HUDEP-2 (cell line): ENCODE measurements around the gene HES5.

Experiments
- DNase-seq, 76 experiments: peaks; one replicate each; lab custom pipeline; 2025; ENCODE audit not compliant: unreplicated experiment in 76 of 76; lab: John Stamatoyannopoulos, UW

Gene HES5

DNA sequence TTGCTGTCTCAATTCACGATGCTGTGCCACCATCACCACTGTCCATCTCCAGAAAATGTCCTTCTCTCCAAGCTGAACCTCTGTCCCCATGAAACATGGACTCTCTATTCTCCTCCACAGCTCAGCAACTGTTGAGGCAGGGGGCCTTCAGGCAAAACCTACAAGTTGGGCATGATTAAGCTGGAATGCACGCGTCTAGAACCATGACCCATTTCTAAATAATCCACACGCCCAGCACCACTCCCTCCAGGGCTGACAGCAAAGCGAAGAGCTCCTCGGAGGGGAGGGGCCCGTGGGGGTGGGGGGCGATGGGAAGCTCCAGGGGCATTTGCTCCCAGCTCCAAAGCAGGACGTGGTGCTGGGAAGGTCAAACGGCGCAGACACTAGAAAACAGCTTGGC lies 3.3 kb upstream of the HES5 start:
- DNase-seq = no peak

DNA sequence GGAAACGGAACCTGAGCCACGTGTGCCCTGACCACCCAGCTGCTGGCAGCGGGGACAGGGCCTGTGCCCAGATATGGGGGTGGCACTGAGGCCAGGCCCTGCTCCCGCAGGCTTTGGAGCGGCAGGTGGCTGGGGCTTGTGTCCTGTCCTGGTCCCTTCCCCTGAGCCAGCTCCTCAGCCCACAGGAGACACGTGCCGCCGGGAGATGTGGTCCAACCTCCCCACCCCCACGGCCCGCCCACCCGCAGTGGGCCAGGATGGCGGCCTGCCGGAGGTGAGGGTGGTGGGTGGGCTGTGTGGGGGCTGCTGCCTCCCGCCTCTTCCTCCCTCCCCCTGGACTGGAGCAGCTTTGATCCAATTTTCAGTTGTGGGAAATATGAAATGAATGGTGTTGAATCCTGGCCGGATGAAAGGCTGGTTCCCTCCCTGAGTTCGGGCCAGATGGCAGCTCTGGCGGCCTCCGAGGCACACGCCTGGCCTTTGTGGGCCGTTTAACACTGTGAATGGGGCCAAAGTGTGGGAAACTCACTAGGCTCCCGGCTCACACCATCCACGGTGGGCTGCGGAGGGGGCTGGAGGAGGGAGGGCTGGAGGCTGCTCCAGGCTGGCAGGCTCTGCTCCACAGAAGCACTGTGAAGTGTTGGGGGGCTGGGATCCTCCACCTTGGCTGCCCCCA lies 2.6 kb upstream of the HES5 start:
- no peak for DNase-seq

DNA sequence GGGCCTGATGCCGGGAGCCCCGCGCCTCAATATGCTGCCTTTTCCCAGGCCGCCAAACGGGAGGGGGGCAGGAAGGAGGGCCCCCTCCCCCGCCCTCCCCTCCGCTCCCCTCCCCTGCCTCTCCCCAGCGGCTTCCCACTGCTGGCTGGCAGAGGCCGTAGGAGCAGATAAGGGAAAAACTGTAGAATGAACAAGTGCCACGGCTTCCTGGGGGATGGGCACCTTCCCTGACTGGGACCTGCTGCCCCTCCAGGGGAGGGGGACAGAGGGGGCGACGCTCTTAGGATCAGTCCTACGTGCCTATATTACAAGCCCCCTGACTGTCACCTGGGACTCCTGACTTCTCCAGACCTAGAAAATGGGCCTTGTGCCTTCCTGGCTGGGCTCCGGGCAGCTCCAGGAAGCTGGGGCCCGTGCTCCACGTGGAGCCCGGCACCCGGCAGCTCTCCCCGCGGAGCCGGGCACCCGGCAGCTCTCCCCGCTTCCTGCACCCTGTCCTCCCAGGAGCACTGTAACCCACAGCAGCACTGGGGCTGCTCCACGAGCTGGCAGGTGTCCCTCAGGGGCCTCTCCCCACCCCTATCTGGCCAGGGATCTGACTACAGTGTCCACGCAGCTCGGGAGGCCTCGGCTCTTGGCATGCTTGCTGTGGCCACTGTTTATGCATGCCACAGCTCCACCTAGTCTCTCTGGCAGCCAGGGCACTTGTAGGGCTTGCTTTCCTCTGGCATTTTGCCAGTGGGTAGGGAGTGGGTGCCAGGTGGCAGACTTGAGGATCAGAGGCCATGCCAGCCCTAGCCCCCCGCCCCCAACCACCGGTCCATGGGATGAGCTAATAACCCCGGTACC lies 674 bp upstream of the HES5 start:
- DNase-seq = peak in 68 of 76 experiments; percentile 18 to 76 (median 55)

DNA sequence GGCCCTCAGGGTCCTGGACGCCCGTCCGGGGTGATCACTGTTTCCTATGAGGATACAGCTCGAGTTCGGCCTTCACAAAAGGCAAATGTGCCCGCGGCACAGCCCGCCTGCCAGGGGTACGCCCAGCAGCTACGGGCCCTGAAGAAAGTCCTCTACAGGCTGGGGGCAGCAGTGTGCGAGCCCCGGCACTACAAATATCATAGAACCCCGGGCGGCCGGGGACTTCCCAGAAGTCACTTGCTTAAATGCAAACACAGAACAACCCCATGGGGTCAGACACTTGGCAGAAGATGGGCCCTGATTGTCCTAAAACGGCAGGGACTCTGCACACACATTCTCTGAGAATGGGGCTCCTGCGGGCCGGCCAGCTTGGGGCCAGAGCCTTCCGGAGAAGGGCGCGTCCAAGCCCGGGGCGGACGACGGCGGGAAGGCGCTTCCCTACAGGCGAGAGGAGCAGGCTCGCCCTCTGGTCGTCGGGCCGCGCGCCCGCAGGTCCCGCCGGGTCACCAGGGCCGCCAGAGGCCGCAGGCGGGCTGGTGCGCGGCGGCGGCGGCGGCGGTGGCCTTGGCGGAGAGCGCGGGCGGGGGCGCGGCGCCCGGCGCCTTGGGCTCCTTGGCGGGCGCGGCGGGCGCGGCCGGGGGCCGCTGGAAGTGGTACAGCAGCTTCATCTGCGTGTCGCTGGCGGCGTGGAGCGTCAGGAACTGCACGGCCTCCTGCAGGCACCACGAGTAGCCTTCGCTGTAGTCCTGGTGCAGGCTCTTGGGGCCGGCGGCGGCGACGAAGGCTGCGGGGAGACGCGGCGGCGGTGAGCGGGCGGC lies 888 bp downstream of the HES5 start:
- peak in 61 of 76 experiments; percentile 19 to 75 (median 50) for DNase-seq

DNA sequence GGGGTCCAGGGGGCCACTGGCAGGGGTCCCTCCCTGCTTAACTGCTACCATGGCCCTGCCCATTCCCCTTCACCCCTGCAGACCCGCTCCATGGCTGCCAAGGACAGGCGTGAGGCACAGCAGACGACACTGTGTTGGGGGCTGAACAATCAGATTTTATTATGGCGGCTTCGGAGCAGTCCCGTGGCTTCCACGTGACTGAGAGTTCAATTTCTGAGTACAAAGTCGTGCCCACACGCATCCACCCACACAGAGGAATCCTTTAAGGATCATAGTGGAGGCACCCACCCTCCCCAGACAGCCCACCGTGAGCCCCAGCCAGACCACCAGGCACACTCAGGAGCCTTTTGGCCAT lies 1.5 kb downstream of the HES5 start:
- peak in 17 of 76 experiments; percentile 21 to 65 (median 43) for DNase-seq

DNA sequence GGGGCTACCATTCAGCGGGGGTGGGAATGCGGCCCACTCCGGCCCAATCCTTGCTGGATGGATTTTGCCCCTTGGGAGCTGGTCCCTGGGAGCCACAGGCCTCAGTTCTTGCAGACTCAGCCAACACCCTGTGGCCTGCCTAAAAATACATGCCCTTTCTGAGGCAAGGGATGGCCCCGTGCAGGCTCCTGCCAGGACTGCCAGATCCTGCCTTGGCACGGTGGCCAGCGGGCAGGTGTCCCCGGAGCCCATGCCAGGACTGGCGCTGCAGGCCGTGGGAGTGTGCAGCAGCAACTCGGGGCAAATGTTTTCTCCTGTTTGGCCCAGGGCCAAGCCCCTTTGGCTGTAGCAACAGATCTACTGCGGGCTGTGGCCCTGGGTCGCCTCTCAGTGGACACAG lies 2.0 kb downstream of the HES5 start:
- peak in 1 of 76 experiments; percentile 16 for DNase-seq

DNA sequence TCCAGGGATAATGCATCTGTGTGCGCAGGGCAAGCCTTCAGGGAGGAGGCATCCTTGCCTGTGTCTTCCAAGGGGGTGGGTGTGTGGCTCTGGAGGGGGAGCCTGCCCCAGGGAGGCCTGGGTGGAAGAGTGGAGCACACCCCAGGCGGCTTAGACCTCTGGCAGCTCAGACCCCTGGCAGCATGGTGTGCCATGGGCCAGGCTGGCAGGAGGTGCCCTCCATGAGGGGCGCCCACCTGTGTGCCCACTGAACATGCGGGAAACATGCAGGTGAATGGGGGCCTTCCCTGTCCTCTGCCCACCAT lies 2.6 kb downstream of the HES5 start:
- DNase-seq = no peak

DNA sequence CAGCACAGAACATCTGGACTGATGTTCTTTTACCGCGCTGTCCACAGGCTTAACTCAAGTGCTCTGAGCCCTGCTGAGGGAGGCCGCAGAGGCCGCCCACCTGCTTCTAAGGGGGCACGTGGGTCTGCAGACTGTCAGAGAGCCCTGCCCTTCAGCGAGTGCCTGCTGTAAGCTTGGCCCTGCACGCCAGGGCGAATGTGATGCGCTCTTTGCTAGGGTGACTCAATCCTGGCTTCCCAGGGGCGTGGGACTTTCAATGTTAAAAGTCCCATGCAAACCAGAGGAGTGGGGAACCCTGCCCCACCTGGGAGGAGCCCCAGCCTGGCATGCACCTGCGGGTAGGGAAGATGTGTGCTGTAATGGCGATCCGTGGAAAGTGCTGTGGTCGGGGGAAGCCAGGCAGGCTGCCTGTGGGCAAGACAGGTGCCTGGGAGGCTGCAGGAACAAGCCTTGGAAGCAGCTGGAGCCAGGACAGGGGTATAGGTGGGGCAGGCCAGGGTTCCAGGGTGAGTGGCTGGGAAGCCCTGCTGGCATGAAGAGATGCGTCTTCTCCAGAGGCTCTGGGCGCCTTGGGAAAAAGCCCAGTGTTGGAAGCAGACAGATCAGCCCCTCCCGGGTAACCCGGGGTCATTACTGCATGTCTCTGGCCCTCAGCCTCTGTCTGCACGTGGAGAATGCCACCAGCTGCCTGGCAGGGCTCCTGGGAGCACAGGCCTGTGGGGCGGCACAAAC lies 3.1 kb downstream of the HES5 start:
- peak in 25 of 76 experiments; percentile 24 to 74 (median 50) for DNase-seq

DNA sequence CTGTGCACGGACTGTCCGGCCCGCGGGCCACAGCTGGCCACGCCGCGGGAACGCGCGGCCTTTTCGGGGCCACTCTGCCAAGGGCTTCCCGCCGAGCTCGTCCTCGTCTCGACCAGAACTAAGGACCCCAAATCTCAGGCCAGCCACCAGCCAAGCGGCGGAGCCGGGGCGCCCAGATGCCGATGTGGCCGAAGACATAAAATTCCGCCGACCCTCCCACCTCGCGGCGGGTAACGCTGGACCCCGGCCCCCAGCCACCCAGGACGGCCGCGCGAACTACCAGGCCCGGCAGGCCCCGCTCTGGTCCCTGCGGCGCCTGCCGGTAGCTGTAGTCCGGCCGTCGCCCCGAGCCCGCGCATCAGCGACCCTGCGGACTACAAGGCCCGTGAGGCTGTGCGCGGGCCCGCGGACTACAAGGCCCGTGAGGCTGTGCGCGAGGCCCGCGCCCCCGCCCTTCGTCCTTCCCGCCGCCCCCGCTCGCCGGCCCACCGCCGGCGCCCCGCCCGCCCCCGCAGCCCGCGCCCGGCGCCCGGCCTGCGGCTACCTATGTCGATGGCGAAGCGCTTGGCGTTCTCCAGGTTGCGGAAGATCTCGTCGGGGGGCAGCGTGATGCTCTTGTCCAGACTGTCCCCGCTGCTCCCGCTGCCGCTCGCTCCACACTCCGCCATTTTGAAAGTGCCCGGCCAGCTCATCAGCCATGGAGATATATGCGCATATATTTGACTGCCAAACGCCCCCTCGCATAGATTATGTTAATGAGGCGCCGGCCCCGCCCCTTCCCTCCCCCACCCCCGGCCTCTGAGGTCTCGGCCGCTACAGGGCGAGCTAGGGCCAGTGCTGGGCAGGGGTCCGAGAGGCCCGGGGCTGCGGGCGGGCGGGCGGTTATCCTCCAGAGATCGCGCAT lies 3.9 kb downstream of the HES5 start, which contains the start of gene PANK4:
PANK4 (minus strand) TSS at position 677 of the 904 bp plus-strand sequence; CDS start at position 668, 9 bp downstream.
- peak in 74 of 76 experiments; percentile 29 to 91 (median 79) for DNase-seq

DNA sequence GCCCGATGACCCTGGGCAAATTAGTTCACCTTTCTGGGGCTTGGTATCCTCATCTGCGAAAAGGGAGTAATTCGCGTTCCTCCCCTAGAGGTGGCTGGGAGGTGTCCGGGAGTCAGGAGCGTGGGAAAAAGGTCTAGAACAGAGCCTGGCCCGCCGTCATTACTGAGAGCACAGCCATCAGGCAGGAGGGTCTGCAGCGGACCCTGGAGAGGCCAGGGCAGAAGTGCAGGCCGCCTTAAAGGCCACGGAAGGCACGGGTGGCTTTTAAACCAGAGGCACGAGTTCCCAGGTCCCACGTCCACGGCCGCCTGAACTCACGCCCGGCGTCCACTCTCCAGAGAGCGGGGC lies 4.5 kb downstream of the HES5 start:
- no peak for DNase-seq

DNA sequence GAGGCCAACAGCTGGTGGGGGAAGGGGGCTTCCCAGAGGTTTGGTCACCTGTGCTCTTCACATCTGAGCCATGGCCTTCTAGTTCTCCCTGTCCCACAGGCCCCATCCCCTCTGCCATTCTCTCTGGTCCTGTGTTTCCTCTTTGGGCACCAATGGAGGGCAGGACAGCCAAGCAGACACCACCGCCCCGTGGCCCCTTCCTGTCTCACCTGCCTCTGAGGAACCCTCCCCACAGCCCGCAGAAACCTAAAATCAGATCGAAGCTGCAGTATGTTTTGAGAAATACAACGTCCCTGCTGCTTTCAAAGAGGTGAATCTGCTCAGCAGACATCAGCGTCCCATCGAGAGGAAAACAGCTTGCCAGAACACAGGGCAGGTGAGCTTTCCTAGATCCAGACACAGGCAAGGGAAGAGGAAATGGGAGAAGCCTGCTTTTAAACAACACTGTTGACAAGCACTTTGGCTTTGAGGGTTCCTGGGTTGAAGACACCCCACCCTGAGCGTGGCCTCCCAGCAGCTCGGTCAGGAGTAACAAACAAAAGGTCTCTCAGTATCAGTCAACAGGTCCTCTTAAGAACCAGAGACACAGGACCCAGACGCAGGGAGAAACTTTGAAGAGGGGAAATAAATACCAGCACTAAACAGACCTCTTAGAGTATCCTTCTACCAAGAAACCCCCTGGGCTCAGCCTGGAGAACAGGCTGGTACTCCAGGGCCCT lies 6.0 kb downstream of the HES5 start:
- no peak for DNase-seq

DNA sequence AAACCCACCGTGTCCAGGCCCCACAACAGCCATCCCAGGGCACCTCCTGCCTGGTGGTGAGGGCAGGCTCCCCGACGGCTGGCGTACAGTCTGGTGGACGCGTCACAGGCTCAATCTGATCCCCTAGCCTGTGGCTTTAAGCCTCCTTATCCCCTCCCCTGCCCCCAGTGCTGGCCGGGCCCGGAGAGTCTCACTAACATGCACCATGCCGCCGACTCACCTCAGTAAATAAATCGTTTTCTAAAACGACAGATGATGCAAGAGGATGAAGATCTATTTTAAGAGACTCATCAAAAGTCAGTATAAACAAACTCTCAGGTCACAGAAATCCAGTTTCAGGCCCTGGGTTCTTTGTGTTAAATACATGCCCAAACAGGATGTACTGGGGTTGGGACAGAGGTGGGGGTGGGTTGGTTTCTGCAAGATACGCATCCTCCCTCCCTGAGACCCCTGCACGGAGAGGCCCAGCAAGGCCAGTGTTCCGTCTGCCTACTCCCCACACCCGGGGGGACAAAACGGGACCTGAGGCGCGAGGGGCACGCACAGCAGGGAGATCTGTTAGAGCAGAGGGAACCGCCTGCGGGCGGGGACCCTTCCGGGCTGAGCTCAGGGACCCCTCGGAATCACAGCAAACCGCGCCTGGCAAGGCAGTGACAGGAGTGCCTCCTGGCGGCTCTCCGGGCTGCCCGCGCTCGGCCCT lies 6.7 kb downstream of the HES5 start:
- DNase-seq = no peak

DNA sequence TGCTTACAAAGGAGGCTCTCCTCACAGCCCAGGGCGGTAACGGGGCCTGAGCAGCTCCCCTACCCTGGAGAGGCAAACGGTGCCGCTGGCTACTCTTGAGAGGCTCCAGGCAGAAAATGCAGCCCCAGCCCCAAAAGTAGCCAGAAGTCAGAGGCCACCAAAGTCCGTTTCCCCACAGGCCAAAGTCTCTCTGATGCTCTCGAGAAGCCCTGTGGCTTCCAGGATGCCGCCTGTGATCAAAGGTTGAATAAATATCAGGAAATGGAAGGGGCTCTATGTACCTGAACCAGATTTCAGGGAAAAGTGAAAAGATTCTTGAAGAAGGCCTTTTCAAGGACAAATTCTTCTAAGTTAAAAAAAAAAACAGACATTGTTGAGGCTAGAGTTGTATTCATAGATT lies 7.8 kb downstream of the HES5 start:
- DNase-seq = no peak

DNA sequence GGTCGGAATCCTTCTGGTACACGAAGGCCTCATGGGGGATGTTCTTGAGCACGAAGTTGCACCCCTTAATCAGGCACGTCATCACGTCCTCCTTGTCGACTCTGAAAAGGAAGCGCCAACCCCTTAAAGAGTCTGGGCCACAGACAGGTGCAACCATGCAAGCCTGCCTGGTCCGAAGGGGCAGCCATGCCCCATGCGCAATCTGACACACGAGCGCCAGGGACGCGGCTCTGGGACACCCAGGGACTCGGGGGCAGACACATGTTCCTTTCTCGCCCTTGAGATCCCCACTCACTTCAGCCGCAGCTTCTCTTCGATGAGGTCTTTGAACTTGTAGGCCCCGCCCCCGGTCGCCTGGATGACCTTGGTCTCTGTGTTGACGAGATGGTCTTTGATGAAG lies 9.3 kb downstream of the HES5 start:
- no peak for DNase-seq

DNA sequence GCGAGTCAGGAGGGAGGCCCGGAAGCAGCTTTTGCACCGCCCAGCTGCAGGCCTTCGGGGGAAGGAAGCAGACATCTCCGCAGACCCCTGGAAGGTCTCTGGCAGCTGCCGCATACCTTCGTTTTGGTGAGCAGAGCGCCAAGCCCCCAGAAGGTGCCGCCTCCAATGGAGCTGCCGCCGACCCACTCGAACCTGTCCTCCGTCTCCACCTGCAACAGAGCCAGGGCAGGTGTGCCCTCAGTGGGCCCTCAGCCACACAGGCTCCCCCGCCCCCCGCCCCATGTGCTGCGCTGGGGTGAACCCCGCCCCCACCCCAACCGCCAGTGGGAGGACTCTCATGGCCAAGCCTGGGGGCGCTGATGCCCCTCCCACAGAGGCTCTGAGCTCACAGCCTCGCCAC lies 9.9 kb downstream of the HES5 start:
- no peak for DNase-seq

DNA sequence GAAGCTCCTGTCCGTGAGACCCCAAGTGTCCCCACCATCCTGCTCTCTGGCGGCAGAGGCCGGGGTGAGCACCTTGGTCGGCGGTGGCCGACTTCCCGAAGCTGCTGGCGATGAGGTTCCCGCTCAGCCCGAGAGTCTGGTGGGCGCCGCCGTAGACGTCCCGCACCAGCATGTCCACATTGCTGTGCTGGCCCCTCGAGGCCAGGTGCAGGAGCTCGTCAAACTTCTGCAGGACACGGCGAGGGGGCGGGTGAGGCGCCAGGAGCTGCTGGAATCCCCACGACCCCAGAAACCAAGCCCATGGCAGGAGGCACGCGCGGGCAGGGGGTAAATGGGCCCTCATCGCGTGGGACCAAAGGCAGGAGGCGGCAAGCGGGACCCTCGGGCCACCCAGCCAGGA lies 10.3 kb downstream of the HES5 start:
- DNase-seq = no peak

DNA sequence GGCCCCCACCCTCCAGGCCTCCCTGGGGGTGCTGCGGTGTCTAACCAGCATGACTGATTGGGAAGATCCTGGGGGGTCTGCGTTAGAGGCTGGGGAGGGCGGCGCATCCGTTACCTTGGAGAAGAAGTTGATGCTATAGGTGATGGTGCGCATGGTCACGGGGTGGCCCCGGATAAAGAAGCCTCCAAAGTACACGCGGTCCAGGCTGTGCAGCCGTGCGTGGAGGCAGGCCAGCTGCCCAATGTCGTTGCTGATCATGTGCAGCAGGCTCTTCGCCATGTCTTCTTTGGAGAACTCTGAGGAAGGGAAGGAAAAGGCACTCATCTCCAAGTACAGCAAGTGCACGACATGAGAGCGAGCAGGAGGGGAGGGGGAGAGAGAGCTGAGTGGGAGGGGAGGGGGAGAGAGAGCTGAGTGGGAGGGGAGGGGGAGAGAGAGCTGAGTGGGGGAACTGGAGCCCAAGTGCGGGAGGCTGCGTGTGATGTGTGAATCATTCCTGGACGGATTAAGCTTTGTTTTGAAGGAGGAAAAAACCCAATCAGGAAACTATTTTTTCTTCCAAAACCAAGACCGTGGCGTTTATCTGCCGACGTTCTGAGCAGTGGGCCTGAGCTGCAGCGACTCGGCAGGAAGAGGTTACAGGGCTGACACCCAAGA lies 10.9 kb downstream of the HES5 start:
- DNase-seq = no peak

DNA sequence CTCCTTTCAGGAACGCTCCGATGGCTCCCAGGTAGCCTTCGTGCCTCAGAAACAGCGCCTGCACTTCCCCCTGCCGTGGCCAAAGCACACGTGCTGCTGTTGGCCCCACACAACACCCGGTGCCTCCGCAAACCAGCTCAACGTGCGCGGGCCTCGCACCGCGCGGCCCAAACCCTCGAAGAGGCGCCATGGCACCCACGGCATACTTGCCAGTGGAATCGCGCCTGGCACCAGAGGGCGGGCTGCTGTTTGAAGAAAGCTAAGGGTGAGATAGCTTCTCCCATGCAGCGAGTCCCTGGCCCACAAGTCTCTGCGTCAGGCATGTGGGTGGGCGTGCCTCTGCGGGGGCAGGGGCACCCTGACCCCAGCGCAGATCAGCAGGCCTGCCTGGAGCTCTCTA lies 11.5 kb downstream of the HES5 start:
- no peak for DNase-seq
